Lung (tissue), 12 donors: ENCODE measurements around the gene SH2D7. TPM values are rescaled to one million over a fixed set of nuclear protein-coding genes. Genes with fewer than 3 reads are reported as not detected.
A peak's percentile ranks its signal among the peaks of the same experiment; 100 is the strongest.

Experiments
- ATAC-seq: fragments of 200-7000 bp; cut with Tn5 transposase; one replicate; pipeline ENCODE4 v1.9.1; 2020; ENCODE audit warnings: moderate number of reproducible peaks; ENCODE audit not compliant: insufficient read depth, low FRiP score
- DNase-seq, 3 donors: peaks; one replicate each; pipeline ENCODE4 v3.0.0-alpha.2; 2013 to 2017
- H3K27ac ChIP-seq, 2 donors: one replicate each; pipeline ENCODE4 v1.5.1; 2013; ENCODE audit warnings: mild to moderate bottlenecking in 2 of 2, moderate library complexity in 2 of 2, control low read depth in 1 of 2, inconsistent platforms in 1 of 2, low read depth in 1 of 2, low read length in 1 of 2
- H3K27me3 ChIP-seq, 3 donors: one replicate each; pipeline ENCODE4 v1.5.1; 2013; ENCODE audit warnings: low read length in 2 of 3; ENCODE audit not compliant: control insufficient read depth in 3 of 3, insufficient read depth in 3 of 3
- H3K36me3 ChIP-seq, 4 donors: one replicate each; pipeline ENCODE4 v1.5.1; 2013; ENCODE audit warnings: low read length in 4 of 4, mild to moderate bottlenecking in 1 of 4, moderate library complexity in 1 of 4; ENCODE audit not compliant: control insufficient read depth in 4 of 4, insufficient read depth in 4 of 4
- H3K4me1 ChIP-seq, 5 donors: one replicate each; pipeline ENCODE4 v1.5.1; 2013; ENCODE audit warnings: low read length in 5 of 5, mild to moderate bottlenecking in 2 of 5, moderate library complexity in 1 of 5; ENCODE audit not compliant: control insufficient read depth in 5 of 5, insufficient read depth in 5 of 5
- H3K4me3 ChIP-seq: one replicate; pipeline ENCODE4 v1.5.1; 2013; ENCODE audit warnings: mild to moderate bottlenecking, control low read depth, moderate library complexity
- H3K9ac ChIP-seq, 2 donors: one replicate each; pipeline ENCODE4 v1.5.1; 2013; ENCODE audit warnings: low read length in 2 of 2, control low read depth in 1 of 2; ENCODE audit not compliant: insufficient read depth in 1 of 2
- H3K9me3 ChIP-seq, 4 donors: one replicate each; pipeline ENCODE4 v1.5.1; 2013; ENCODE audit warnings: low read length in 3 of 4, mild to moderate bottlenecking in 1 of 4, moderate library complexity in 1 of 4; ENCODE audit not compliant: control insufficient read depth in 4 of 4, insufficient read depth in 3 of 4
- WGBS, 2 donors: extraction: QIAGEN DNeasy Blood & Tissue Kit; methylation state at CpG; one replicate each; pipeline ENCODE4 v1.1.7; 2013; 5-methylcytosine and 5-hydroxymethylcytosine counted together
- polyA plus RNA-seq, 2 donors: library from polyadenylated mRNA; stranded (reverse); fragments of 200-250 nt; gene quantifications; one replicate each; pipeline ENCODE4 v1.2.1, GENCODE V29; 2013
- total RNA-seq, 2 donors: library from RNA; depleted of rRNA in 1 of 2; stranded (reverse); fragments of >200 nt in 1 of 2; gene quantifications; one replicate each; pipeline ENCODE4 v1.2.1, GENCODE V29; 2014 to 2021
- TF ChIP-seq, protein P1 (sequence below): IDR thresholded peaks from 2 replicates; pipeline ENCODE4 v1.5.1; 2012; ENCODE audit warnings: mild to moderate bottlenecking; ENCODE audit errors: control extremely low read depth, extremely low read depth
- donor health status: control.
- donor health status: control.
- donor health status: Bipolar disorder and iron deficiency.
- donor health status: healthy.
- donor health status: DM: yes; HTN: yes; CAD: no.

The SH2D7 gene
- total and polyA plus RNA-seq, 4 donors = 0.04 to 0.25 TPM; not detected in 2

DNA sequence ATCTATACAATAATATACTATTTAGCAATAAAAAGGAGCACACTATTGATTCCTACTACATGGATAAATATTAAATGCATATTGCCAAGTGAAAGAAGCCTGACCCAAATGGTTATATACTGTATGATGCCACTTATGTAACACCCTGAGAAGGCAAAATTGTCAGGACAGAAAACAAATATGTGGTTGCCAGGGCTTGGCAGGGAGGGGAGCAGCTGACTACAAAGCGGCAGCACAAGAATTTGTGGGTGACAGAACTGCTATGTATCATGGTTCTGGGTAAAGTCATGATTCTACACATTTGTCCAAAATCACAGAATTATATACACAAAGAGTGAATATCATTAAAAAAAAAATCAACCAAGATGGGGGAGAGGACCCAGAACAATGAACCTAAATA lies 37.4 kb upstream of the SH2D7 start:
- Histone ChIP-seq H3K27ac (no peak overlapping the region), H3K4me3 (no peak overlapping the region), H3K27me3 (peaks cover 0 to 2% (median 0%) of the 10 kb centered on the region in 3 donors), H3K9ac (no peak overlapping the region), H3K4me1 (peaks cover 14 to 41% (median 38%) of the 10 kb centered on the region in 5 donors), H3K9me3 (no peaks in the 10 kb centered on the region), H3K36me3 (peaks cover 3 to 15% (median 6%) of the 10 kb centered on the region in 4 donors)
- TF ChIP-seq, protein P1, sequence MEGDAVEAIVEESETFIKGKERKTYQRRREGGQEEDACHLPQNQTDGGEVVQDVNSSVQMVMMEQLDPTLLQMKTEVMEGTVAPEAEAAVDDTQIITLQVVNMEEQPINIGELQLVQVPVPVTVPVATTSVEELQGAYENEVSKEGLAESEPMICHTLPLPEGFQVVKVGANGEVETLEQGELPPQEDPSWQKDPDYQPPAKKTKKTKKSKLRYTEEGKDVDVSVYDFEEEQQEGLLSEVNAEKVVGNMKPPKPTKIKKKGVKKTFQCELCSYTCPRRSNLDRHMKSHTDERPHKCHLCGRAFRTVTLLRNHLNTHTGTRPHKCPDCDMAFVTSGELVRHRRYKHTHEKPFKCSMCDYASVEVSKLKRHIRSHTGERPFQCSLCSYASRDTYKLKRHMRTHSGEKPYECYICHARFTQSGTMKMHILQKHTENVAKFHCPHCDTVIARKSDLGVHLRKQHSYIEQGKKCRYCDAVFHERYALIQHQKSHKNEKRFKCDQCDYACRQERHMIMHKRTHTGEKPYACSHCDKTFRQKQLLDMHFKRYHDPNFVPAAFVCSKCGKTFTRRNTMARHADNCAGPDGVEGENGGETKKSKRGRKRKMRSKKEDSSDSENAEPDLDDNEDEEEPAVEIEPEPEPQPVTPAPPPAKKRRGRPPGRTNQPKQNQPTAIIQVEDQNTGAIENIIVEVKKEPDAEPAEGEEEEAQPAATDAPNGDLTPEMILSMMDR = no peak
- ATAC-seq (no peak), DNase-seq (no peak)
- WGBS, 2 donors = 50 to 70% methylated on average over 1 of the region's 1 CpG

DNA sequence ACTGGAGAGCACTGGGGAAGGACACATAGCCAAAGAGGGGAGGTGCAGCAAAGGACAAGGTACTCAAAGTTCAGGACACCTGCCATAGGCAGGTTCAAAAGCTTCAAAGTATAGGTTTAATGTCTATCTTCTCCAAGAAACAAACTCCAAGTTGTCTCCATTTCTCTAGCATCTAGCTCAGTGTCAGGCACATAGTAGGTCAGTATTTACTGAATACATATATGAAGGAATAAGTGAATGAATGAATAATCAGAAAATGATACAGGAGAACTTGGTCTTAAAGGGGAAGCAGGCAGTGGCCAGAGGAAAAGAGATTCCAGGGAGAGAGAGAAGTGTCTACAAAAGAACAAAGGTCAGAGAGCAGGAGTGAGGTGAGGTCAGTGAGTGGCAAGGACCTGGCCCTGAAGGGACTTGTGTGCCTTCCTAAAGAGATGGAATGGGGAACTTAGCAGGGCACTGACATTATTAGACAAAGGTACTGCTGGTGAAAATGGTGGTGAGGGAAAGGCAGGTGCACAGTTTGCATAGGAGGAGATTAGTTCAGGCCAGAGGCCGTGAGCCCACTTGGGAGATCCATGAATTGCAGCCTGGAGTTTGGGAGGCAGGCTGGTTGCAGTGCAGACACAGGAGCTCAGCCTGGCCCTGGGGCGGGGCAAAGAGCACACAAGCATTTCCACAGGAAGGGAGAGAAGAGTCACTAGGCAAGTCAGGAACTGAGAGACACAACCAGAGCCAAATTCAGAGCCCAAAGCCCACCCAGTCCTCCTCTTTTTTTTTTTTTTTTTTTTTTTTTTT lies 36.2 kb upstream of the SH2D7 start:
- no peak for ATAC-seq
- Histone ChIP-seq H3K4me3 (no peak overlapping the region), H3K27me3 (peaks cover 0 to 2% (median 0%) of the 10 kb centered on the region in 3 donors), H3K4me1 (peaks cover 6 to 39% (median 32%) of the 10 kb centered on the region in 5 donors), H3K36me3 (peaks cover 0 to 13% (median 6%) of the 10 kb centered on the region in 4 donors), H3K9me3 (no peaks in the 10 kb centered on the region), H3K9ac (no peak overlapping the region), H3K27ac (peak overlapping the region in 1 of 2 donors; percentile 87)
- TF ChIP-seq, protein P1 = no peak
- DNase-seq = no peak
- WGBS, 2 donors = 21 to 24% methylated on average over 2 of the region's 2 CpGs

DNA sequence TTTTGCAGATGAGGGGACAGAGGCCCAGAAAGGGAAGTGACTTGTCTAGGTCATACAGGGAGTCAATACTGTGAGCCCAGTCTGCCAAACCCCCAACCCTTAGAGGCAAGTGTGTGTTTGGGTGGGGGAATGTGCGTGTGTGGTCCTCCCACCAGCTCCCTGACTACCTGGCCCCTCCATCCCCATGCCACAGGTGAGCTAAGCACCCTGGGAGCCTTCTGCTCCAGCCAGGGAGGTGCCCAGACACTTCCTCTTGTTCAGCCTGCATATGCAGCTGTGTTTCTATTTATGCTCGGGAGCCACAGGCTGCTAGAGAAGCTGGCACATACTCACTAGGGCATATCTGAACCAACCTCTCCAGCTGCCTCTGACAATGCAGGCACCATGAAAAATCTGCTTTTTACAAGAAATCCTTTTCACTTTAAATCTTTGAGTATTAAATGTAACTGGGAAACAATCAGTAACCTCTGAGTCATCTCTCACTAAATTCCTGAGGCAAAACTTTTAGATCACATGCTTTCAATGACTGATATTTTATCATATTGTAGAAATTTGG lies 35.6 kb upstream of the SH2D7 start:
- DNase-seq = no peak
- Histone ChIP-seq H3K9ac (no peak overlapping the region), H3K36me3 (peaks cover 0 to 13% (median 6%) of the 10 kb centered on the region in 4 donors), H3K9me3 (no peaks in the 10 kb centered on the region), H3K4me1 (peaks cover 6 to 39% (median 28%) of the 10 kb centered on the region in 5 donors), H3K27ac (peak overlapping the region in 1 of 2 donors; percentile 87), H3K4me3 (no peak overlapping the region), H3K27me3 (peaks cover 0 to 2% (median 0%) of the 10 kb centered on the region in 3 donors)
- whole genome bisulfite sequencing, 2 donors = 10 to 21% methylated on average over 2 of the region's 2 CpGs
- no peak for ATAC-seq
- TF ChIP-seq, protein P1 = no peak
